Renal pelvis (tissue), 4 donors: ENCODE data around the gene ARHGEF37. TPM values are rescaled to one million over a fixed set of nuclear protein-coding genes. Genes with fewer than 3 reads are reported as not detected.
"Not testable (repeated sequence)": the region's sequence is repeated elsewhere in the genome, so short reads cannot be mapped to it uniquely, and the experiment has no call there.

ENCODE experiments used
- DNase-seq: peaks from one replicate; pipeline ENCODE4 v3.0.0-alpha.2; 2013
- polyA plus RNA-seq, 3 donors: library from polyadenylated mRNA; unstranded; fragments of 120-200 nt; gene quantifications; one replicate each; pipeline ENCODE4 v1.2.1, GENCODE V29; 2013; ENCODE audit not compliant: insufficient read length in 3 of 3

ARHGEF37 gene
- polyA plus RNA-seq, 3 donors, result 4.6 to 5.8 (median 4.8) TPM

DNA sequence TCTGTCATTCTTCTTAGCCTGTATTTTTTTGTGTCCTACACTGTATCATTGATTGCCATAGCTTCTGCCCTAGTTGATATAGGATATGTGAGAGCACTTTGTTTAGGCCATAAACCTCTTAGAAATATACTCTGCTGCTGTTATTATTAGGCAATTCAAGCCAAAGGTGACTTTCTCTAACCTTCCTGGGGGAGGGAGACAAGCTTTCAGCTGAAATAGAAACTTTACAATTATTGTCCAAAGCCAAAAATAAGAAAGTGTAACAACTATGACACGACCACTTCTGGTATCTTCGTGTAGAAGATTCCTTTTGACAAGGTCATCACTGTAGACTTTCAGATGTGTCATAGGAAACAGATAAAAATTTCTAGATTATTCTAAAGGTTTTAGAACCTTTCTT is 17.8 kb upstream of the ARHGEF37 start:
- DNase-seq, result no peak

DNA sequence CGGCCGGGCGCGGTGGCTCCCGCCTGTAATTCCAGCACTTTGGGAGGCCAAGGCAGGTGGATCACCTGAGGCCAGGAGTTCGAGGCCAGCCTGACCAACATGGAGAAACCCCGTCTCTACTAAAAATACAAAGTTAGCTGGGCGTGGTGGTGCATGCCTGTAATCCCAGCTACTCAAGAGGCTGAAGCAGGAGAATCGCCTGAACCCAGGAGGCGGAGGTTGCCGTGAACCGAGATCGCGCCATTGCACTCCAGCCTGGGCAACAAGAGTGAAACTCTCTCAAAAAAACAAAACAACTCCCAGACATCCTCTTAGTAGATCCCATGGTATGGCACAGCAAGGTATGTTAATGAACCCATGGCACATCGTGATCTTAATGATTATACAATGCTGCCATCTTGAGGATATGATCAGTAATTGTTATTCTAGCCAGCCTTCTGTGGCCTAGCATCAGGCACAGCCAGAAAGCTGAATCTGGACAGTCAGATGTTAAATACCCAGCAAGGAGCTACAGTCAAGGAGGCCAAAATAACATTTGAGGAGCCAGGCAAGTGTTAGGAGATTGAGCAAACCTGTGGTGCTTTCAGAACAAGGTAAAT is 16.7 kb upstream of the ARHGEF37 start:
- DNase-seq, result peak; percentile 69

- DNase-seq, result no peak
Measured at GRCh38 chr5:149567226-149567625, 14.1 kb upstream of the ARHGEF37 start.

DNA sequence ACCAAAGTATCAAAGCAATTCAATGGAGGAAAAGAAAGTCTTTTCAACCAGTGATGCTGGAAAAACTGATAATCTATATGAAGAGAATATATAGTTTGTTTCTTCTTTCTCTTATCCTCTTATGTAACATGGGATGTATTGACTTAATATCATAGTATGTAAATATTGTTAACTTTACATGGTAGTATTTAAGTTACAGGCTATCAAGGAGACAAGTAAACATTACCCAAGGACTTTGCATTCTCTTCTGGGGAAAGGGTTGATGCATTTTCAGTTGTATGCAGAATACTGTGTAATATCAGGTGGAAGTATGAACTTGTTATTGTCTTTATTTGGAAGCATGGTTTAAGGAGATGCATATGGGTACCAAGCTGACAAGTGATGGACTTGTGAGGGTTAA is 9.1 kb upstream of the ARHGEF37 start:
- no peak for DNase-seq

GRCh38 chr5:149572576-149573231 is 8.6 kb upstream of the ARHGEF37 start:
- no peak for DNase-seq

- DNase-seq, result no peak
Measured at GRCh38 chr5:149575131-149575530, 6.2 kb upstream of the ARHGEF37 start.

GRCh38 chr5:149576021-149576420 is 5.3 kb upstream of the ARHGEF37 start:
- no peak for DNase-seq

DNA sequence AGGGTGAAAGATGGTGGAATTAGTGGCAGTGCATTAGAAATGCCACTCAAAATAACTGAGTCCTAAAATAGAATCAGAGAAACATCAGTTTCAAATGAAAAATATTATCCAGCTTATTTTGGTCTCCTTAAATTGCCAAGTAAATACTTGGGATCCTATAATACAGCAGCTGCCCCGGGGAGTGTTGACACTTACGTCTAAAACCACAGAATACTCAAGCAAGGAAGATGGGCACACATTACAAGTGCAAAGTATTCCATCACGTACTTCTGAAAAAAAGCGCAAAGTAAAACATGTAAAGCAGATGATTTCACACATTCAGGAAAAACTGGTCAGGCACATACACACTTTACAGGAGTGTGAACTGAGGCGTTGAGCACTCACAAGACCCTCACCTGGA is 2.4 kb upstream of the ARHGEF37 start:
- DNase-seq, result no peak

- DNase-seq, result no peak
Measured at GRCh38 chr5:149580808-149581191, 498 bp upstream of the ARHGEF37 start.

- no peak for DNase-seq
Measured at GRCh38 chr5:149581931-149582768, 852 bp downstream of the ARHGEF37 start.

GRCh38 chr5:149583394-149583793 is 2.1 kb downstream of the ARHGEF37 start:
- no peak for DNase-seq

DNA sequence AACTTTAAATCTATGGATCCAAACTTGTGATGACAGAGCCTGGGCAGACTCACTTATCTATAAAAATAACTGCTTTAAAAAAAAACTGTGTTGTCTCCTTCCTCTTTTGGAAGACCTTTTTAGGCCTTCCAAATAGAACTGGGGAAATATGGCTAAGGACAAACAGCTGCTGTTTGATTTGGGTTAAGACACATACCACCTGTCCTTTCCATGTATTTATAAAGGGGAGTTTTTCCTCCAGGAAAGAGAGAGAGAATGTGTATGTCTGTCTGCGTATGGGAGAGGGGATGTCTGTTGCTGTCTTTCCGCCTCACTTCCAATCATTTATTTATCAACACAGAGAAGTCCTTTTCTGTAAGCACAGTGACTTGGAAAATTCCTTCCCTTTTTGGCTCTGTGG is 2.8 kb downstream of the ARHGEF37 start:
- DNase-seq, result no peak

GRCh38 chr5:149585910-149586309 is 4.6 kb downstream of the ARHGEF37 start:
- DNase-seq, result no peak

DNA sequence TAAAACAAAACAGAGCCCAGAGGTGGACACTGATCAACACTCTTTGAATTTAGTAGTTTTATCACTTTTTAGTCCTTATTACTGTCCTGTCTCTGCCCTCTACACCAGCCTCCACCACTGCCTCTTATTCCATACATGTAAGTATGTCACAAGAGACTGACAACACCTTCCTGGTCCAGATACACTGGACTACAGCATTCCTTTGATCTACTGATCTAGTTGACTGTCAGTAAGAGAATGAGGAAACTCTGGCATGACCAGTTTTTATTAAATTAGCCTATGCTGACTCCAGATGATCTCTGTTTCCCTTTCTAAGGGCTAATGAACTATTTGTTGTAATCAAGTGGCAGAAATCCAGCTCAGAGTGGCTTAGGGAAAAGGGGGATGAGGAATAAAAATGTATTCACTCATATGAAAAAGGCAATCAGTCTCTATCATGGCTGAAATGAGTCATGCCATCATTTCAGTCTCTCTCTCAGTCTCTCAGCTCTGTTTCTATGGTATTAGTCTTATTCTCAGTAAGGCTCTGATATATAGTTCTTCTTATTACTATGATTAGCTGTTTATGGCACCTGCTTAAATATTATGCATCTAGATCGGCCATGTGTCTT is 5.5 kb downstream of the ARHGEF37 start:
- no peak for DNase-seq

- no peak for DNase-seq
Measured at GRCh38 chr5:149588936-149589335, 7.6 kb downstream of the ARHGEF37 start.

DNA sequence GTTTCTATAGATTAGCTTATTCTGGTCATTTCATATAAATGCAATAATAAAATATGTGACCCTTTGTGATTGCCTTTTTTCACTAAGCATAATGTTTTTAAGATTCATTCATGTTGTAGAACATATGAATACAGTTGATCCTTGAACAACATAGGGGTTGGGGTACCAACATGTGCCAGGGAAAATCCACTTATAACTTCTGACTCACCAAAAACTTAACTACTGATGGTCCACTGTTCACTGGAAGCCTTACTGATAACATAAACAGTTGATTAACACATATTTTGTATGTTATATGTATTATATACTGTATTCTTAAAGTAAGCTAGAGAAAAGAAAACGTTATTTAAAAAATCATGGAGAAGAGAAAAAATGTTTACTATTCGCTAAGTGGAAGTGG is 12.1 kb downstream of the ARHGEF37 start:
- no peak for DNase-seq

DNA sequence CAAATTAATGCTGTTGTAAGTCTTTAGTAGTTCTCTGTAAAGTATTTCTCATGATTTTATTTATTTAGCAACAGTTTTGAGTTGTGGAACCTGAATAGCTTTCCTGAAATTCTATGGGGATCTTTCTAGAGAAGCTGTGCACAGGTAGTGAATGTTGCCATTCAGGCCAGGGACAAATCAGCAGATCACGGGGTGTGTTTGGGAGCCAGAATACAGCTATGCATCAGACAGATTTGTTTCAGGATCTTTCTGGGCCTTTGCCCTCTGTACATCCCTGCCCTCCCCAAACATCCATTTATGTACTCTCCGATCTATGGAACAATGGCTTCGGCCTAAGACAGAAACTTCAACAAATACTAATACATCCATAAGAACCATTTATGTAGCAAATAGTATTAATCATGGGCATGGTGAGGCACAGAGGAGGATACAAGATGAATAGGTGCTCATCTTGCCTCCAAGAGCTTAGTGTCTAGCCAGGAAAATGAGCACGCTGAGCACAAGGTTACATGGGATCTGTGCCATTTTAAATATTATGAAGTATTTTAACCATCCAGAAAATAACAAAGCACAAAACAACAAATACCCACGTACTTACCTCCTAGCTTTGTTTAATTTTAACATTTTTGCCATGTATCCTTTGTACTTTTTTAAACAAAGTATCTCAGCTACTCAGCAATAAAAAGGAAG is 13.1 kb downstream of the ARHGEF37 start:
- no peak for DNase-seq

- not testable (repeated sequence) for DNase-seq
Measured at GRCh38 chr5:149595105-149595504, 13.8 kb downstream of the ARHGEF37 start.

DNA sequence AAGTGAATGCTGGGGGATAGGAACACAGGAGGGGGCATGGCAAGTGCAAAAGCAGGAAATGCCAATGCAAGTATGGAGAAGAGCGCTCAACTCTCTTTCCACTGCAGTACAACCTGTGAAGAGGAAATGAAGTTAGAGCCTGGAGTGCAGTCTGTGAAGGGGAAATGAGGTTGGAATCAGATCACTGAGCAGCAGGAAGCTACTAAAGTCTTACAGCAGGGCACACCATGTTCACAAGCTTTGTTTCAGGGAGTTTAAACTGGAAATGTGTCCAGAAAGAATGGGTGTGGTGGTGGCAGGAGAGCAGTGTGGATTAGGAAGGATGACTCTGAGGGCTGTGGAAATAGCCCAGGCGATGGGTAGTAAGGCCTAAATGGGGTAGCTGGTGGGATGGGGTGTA is 15.4 kb downstream of the ARHGEF37 start:
- DNase-seq, result no peak

GRCh38 chr5:149597618-149598017 is 16.3 kb downstream of the ARHGEF37 start:
- no peak for DNase-seq

DNA sequence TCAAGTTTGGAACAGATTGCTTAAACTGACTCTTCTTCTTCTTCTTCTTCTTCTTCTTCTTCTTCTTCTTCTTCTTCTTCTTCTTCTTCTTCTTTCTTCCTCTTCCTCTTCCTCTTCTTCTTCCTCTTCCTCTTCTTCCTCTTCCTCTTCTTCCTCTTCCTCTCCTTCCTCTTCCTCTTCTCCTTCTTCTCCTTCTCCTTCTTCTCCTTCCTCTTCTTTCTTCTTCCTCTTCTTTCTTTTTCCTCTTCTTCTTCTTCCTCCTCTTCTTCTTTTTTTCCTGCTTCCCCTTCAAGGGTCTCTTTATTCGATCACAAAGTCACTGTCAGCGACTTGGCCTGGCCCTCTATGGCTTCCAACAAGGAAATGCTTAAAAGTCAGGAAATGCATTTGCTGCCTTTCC is 16.9 kb downstream of the ARHGEF37 start:
- DNase-seq, result not testable (repeated sequence)

GRCh38 chr5:149598966-149599365 is 17.7 kb downstream of the ARHGEF37 start:
- no peak for DNase-seq
